PC-9 (cell line): ENCODE measurements around the gene PLEKHG4B. TPM values are rescaled to one million over a fixed set of nuclear protein-coding genes. Genes with fewer than 3 reads are reported as not detected.

Experiments
- BruUV-seq: library from RNA; stranded (reverse); fragments of 400-500 nt; replicated peaks from 2 replicates; lab custom pipeline; 2021; lab: Mats Ljungman, UMichigan
- CTCF ChIA-PET: fragments of 300-600 bp; sonication (Branson Sonifier 250); formaldehyde crosslinking; loops from one replicate; lab custom pipeline; 2022; ENCODE audit warnings: antibody characterized with exemption; lab: Charles Lee
- POLR2A ChIA-PET: fragments of 300-600 bp; sonication (Branson Sonifier 250); formaldehyde crosslinking; loops from one replicate; lab custom pipeline; 2022; ENCODE audit warnings: antibody characterized with exemption; ENCODE audit not compliant: unreplicated experiment; lab: Charles Lee
- DNase-seq, 2 experiments: peaks; one replicate each; pipeline versions ENCODE4 v3.0.0 to v3.0.0-alpha.2; 2015 to 2022; ENCODE audit warnings: mixed read lengths in 1 of 2
- H2AFZ ChIP-seq: fragments of 200-600 bp; sonication (generic); 2 replicates; pipeline ENCODE4 v1.8.1; 2017; ENCODE audit warnings: antibody characterized with exemption
- H3F3A ChIP-seq: fragments of 200-600 bp; sonication (generic); 2 replicates; pipeline ENCODE4 v1.8.1; 2017; ENCODE audit warnings: antibody characterized with exemption, mild to moderate bottlenecking, low read depth; ENCODE audit not compliant: insufficient read depth
- H3K27ac ChIP-seq: fragments of 200-600 bp; sonication (generic); 2 replicates; pipeline ENCODE4 v1.6.1; 2016; ENCODE audit warnings: mixed run types
- H3K27me3 ChIP-seq: fragments of 200-600 bp; sonication (generic); 2 replicates; pipeline ENCODE4 v1.6.1; 2016; ENCODE audit warnings: low read depth, mixed run types; ENCODE audit not compliant: insufficient read depth
- H3K36me3 ChIP-seq: fragments of 200-600 bp; sonication (generic); 2 replicates; pipeline ENCODE4 v1.6.1; 2016; ENCODE audit warnings: low read depth, mixed run types
- H3K4me1 ChIP-seq: fragments of 200-600 bp; sonication (generic); replicated peaks from 2 replicates; pipeline ENCODE4 v1.6.1; 2016; ENCODE audit warnings: mixed run types; ENCODE audit not compliant: insufficient read depth
- H3K4me2 ChIP-seq: fragments of 200-600 bp; sonication (generic); 2 replicates; pipeline ENCODE4 v1.6.1; 2017; ENCODE audit warnings: mixed run types
- H3K4me3 ChIP-seq: fragments of 200-600 bp; sonication (generic); 2 replicates; pipeline ENCODE4 v1.6.1; 2016; ENCODE audit warnings: mixed run types
- H3K79me2 ChIP-seq: fragments of 200-600 bp; sonication (generic); 2 replicates; pipeline ENCODE4 v1.6.1; 2017; ENCODE audit warnings: low read depth, mixed run types
- H3K9me2 ChIP-seq: fragments of 200-600 bp; sonication (generic); 2 replicates; pipeline ENCODE4 v1.8.1; 2017; ENCODE audit warnings: mild to moderate bottlenecking; ENCODE audit not compliant: insufficient read depth
- H3K9me3 ChIP-seq: fragments of 200-600 bp; sonication (generic); 2 replicates; pipeline ENCODE4 v1.8.1; 2016; ENCODE audit warnings: low read depth; ENCODE audit not compliant: insufficient read depth
- H4K20me1 ChIP-seq: fragments of 200-600 bp; sonication (generic); 2 replicates; pipeline ENCODE4 v1.8.1; 2017; ENCODE audit not compliant: insufficient read depth
- EZH2 ChIP-seq: fragments of 200-600 bp; sonication (generic); IDR thresholded peaks from 2 replicates; pipeline ENCODE4 v1.8.0; 2017; ENCODE audit warnings: antibody characterized with exemption, low read depth
- intact Hi-C: fragments of 100-400 bp; cut with micrococcal nuclease; formaldehyde crosslinking; loops from one replicate; pipeline ENCODE4 v1.10.0; 2022; ENCODE audit not compliant: unreplicated experiment
- total RNA-seq: library from RNA; stranded (reverse); gene quantifications from 2 replicates; pipeline ENCODE4 v1.2.3, GENCODE V29; 2021
- TF ChIP-seq, protein P1 (sequence below): fragments of 200-600 bp; sonication (generic); conservative IDR thresholded peaks from 2 replicates; pipeline ENCODE4 v1.6.1; 2017; ENCODE audit warnings: mixed run types, antibody characterized with exemption, mild to moderate bottlenecking, moderate library complexity

Gene PLEKHG4B
- total RNA-seq, 1 experiment from 2014 or later = not detected

- H2AFZ ChIP-seq = no peak overlapping the region
- no peaks in the 10 kb centered on the region for H3K36me3 ChIP-seq
- TF ChIP-seq EZH2 = no peak
- intact Hi-C loops = no loop called here
- no peaks in the 10 kb centered on the region for H3K79me2 ChIP-seq
- CTCF ChIA-PET = no interaction called here
- no peaks in the 10 kb centered on the region for H3K9me3 ChIP-seq
- H3K27me3 ChIP-seq = peaks cover 75% of the 10 kb centered on the region
- H3K27ac ChIP-seq = no peak overlapping the region
- no peaks in the 10 kb centered on the region for H3F3A ChIP-seq
- POLR2A ChIA-PET = no interaction called here
- no peak overlapping the region for H3K4me2 ChIP-seq
- DNase-seq = no peak
- no peak overlapping the region for H3K4me3 ChIP-seq
- no peaks in the 10 kb centered on the region for H3K4me1 ChIP-seq
- no TSS peak for BruUV-seq
- no peaks in the 10 kb centered on the region for H3K9me2 ChIP-seq
- H4K20me1 ChIP-seq = no peaks in the 10 kb centered on the region
Measured at GRCh38 chr5:109826-110225, 17.9 kb downstream of the PLEKHG4B start.

DNA sequence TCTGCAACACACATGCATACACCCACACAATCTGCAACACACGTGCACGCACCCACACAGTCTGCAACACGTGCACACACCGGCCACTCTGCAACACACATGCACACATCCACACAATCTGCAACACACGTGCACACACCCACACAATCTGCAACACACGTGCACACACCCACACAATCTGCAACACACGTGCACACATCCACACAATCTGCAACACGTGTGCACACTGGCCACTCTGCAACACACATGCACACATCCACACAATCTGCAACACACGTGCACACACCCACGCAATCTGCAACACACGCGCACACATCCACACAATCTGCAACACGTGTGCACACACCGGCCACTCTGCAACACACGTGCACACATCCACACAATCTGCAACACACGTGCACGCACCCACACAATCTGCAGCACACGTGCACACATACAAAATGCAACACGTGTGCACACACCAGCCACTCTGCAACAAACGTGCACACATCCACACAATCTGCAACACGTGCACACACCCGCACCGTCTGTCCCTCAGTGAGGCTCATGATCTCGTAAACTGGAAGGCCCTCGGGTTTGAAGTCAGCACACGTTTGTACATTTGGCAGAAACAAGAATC, 18.4 kb downstream of the PLEKHG4B start:
- H3K27me3 ChIP-seq = peaks cover 75% of the 10 kb centered on the region
- H3K9me3 ChIP-seq = no peaks in the 10 kb centered on the region
- no peaks in the 10 kb centered on the region for H3K36me3 ChIP-seq
- DNase-seq = no peak
- no peak overlapping the region for H3K4me2 ChIP-seq
- no peaks in the 10 kb centered on the region for H3K4me1 ChIP-seq
- TF ChIP-seq, protein P1, sequence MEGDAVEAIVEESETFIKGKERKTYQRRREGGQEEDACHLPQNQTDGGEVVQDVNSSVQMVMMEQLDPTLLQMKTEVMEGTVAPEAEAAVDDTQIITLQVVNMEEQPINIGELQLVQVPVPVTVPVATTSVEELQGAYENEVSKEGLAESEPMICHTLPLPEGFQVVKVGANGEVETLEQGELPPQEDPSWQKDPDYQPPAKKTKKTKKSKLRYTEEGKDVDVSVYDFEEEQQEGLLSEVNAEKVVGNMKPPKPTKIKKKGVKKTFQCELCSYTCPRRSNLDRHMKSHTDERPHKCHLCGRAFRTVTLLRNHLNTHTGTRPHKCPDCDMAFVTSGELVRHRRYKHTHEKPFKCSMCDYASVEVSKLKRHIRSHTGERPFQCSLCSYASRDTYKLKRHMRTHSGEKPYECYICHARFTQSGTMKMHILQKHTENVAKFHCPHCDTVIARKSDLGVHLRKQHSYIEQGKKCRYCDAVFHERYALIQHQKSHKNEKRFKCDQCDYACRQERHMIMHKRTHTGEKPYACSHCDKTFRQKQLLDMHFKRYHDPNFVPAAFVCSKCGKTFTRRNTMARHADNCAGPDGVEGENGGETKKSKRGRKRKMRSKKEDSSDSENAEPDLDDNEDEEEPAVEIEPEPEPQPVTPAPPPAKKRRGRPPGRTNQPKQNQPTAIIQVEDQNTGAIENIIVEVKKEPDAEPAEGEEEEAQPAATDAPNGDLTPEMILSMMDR = no peak
- TF ChIP-seq EZH2 = no peak
- no peaks in the 10 kb centered on the region for H4K20me1 ChIP-seq
- CTCF ChIA-PET = no interaction called here
- H3K79me2 ChIP-seq = no peaks in the 10 kb centered on the region
- no peak overlapping the region for H3K4me3 ChIP-seq
- no peak overlapping the region for H2AFZ ChIP-seq
- POLR2A ChIA-PET = no interaction called here
- no peaks in the 10 kb centered on the region for H3F3A ChIP-seq
- no TSS peak for BruUV-seq
- no peaks in the 10 kb centered on the region for H3K9me2 ChIP-seq
- no peak overlapping the region for H3K27ac ChIP-seq
- intact Hi-C loops = no loop called here

- BruUV-seq = no TSS peak
- no peak overlapping the region for H3K4me2 ChIP-seq
- ChIA-PET CTCF (no interaction called here), POLR2A (no interaction called here)
- intact Hi-C loops = no loop called here
- no peaks in the 10 kb centered on the region for H3K9me3 ChIP-seq
- H3K27me3 ChIP-seq = peaks cover 75% of the 10 kb centered on the region
- no peaks in the 10 kb centered on the region for H3K9me2 ChIP-seq
- no peaks in the 10 kb centered on the region for H3K79me2 ChIP-seq
- no peak overlapping the region for H3K4me3 ChIP-seq
- no peaks in the 10 kb centered on the region for H3K36me3 ChIP-seq
- no peaks in the 10 kb centered on the region for H3K4me1 ChIP-seq
- H3K27ac ChIP-seq = no peak overlapping the region
- no peaks in the 10 kb centered on the region for H4K20me1 ChIP-seq
- H2AFZ ChIP-seq = no peak overlapping the region
- no peaks in the 10 kb centered on the region for H3F3A ChIP-seq
- TF ChIP-seq EZH2 = no peak
- TF ChIP-seq, protein P1 = no peak
- DNase-seq = no peak
Measured at GRCh38 chr5:111171-111570, 19.2 kb downstream of the PLEKHG4B start.
